Mucosa of descending colon (tissue), 3 donors: ENCODE measurements around the gene EPB41L4B. TPM values are rescaled to one million over a fixed set of nuclear protein-coding genes. Genes with fewer than 3 reads are reported as not detected.

ENCODE experiments used
- ATAC-seq: fragments of 200-7000 bp; cut with Tn5 transposase; one replicate; pipeline ENCODE4 v1.9.1; 2020; ENCODE audit warnings: mild to moderate bottlenecking, moderate library complexity
- DNase-seq, 3 donors: peaks; one replicate each; pipeline ENCODE4 v3.0.0-alpha.2; 2020
- H3K36me3 ChIP-seq: fragments of 200-600 bp; one replicate; pipeline ENCODE4 v1.8.0; 2021; ENCODE audit warnings: low read depth, mild to moderate bottlenecking
- H3K4me1 ChIP-seq: fragments of 200-600 bp; one replicate; pipeline ENCODE4 v1.8.0; 2021; ENCODE audit warnings: low read depth, mild to moderate bottlenecking
- H3K4me3 ChIP-seq: fragments of 200-600 bp; one replicate; pipeline ENCODE4 v1.8.0; 2021; ENCODE audit warnings: mild to moderate bottlenecking
- H3K9me3 ChIP-seq: fragments of 200-600 bp; one replicate; pipeline ENCODE4 v1.8.0; 2021; ENCODE audit warnings: mild to moderate bottlenecking
- intact Hi-C, 2 donors: fragments of 100-400 bp; cut with DNase I in 1 of 2; cut with micrococcal nuclease in 1 of 2; formaldehyde crosslinking; loops; one replicate each; pipeline versions ENCODE4 v1.11.0 to v1.11.1; 2022; cut with DNase I, micrococcal nuclease
- total RNA-seq, 3 donors: library from RNA; stranded (reverse); fragmentation: NEBNext Ultra II Directional in 2 of 3; extraction: Animal tissue kit (Norgen Biotek cat#: 25700) in 2 of 3; gene quantifications; one replicate each; pipeline versions ENCODE4 v1.2.1 to v1.2.4, GENCODE V29; 2021 to 2023
- TF ChIP-seq, protein P1 (sequence below): fragments of 200-600 bp; IDR thresholded peaks from one replicate; pipeline ENCODE4 v1.8.0; 2022; ENCODE audit warnings: antibody characterized with exemption, mild to moderate bottlenecking
- donor health status: DM: no; HTN: no; CAD: no; lungs with moderate emphysema.
- donor health status: DM: no; HTN: no; CAD: no.
- donor health status: DM: no; HTN: yes; CAD: no.

The EPB41L4B gene
- total RNA-seq, 3 donors from 2014 or later, result 56.3 to 163 (median 122) TPM

DNA sequence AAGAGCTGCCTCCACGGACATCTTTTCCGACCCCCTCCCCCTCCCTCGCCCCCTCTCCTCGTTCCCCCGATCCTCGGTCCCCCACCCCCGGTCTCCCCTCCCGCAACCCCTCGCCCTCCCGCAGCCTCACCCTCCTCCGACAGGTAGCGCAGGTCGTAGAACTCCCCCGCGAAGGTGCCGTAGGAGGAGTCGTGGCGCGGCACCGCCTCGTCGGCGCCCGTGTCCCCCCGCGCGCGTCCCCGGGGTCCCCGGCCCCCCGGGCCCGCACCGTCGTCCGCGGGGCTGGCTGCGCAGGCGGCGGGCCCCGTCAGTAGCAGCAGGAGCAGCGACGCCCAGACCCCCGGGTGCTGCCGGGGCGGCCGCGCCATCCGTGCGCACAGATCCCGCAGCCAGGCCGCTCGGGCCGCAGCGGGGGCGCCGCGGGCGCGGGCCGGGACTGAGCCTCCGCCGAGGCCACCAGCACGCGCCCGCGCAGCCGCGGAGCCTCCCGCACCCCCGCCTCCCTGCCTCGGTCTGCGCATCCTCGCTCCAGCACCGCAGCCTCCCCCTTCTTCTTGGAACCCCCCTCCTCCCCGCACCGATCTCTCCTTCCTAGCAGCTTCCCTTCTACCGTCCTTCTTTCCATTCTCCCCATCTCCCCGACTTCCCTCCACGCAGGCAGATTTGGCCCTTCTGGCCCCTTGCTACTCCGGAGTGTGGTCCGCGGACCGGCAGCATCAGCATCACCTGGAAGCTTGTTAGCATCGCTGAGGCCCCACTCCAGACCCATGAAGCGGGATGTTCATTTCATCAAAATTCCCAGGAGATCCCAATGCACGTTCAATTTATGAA is 153.9 kb downstream of the EPB41L4B start, which contains the start of gene FRRS1L:
Gene FRRS1L, minus strand, starts transcription at position 479 of the 831 bp plus-strand sequence. Its CDS starts 111 bp downstream, at position 368.
- Histone ChIP-seq H3K9me3 (no peaks in the 10 kb centered on the region), H3K4me3 (no peak within 1 kb of the TSS), H3K36me3 (no peaks in the 10 kb centered on the region), H3K4me1 (no peaks in the 10 kb centered on the region)
- TF ChIP-seq, protein P1, sequence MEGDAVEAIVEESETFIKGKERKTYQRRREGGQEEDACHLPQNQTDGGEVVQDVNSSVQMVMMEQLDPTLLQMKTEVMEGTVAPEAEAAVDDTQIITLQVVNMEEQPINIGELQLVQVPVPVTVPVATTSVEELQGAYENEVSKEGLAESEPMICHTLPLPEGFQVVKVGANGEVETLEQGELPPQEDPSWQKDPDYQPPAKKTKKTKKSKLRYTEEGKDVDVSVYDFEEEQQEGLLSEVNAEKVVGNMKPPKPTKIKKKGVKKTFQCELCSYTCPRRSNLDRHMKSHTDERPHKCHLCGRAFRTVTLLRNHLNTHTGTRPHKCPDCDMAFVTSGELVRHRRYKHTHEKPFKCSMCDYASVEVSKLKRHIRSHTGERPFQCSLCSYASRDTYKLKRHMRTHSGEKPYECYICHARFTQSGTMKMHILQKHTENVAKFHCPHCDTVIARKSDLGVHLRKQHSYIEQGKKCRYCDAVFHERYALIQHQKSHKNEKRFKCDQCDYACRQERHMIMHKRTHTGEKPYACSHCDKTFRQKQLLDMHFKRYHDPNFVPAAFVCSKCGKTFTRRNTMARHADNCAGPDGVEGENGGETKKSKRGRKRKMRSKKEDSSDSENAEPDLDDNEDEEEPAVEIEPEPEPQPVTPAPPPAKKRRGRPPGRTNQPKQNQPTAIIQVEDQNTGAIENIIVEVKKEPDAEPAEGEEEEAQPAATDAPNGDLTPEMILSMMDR, result no peak
- DNase-seq (no peak), ATAC-seq (no peak)
- intact Hi-C loops, result no loop called here

DNA sequence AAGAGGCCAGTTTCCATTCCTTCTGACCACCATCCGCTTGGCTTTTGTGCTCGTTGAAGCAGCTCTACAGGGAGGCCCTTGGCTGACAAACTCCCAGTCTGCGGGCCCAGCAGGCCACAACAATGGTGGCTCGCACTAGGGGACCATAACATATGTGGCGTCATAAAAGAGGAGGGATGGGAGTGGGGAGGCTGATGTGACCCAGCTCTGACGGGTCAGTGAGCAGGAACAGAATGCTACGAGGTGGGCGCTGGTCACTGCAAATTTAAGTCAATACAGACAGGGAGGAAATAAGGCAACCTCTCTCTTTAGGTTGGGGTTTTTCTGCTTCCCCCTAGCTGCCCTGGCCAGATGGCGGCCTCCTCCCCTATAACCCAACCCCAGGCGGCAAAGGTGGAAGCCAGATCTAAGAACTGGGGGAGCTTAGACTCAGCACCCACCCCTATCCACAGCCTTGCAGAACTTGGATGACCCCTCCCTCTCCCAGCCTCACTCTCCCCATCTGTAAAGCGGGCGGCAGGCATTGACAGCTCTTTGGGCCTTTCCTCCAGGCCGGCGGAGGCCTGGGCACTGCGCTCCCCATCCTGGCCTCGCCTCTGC is 154.6 kb downstream of the EPB41L4B start:
- no peaks in the 10 kb centered on the region for H3K36me3 ChIP-seq
- intact Hi-C loops, result no loop called here
- H3K4me3 ChIP-seq, result no peak overlapping the region
- H3K4me1 ChIP-seq, result no peaks in the 10 kb centered on the region
- ATAC-seq (no peak), DNase-seq (no peak)
- no peaks in the 10 kb centered on the region for H3K9me3 ChIP-seq
- TF ChIP-seq, protein P1, result no peak

DNA sequence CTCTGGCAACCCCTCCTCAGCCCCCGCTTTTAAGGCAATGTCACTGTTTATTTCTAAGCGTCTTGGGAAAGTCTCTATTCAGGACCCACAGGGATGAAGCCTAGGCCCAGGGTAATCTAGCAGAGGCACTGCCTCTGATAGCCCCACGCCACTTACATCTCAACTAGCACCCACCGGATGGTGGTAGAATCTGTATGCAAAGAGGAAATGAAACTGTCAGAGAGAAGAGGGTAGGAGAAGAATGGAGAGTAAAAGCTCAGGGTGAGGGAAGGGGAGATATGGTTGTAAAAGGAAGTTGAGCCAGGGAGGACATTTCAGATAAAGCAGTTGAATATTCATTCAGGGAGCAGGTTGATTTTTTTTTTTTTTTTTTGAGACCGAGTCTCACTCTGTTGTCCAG is 156.8 kb downstream of the EPB41L4B start:
- no peaks in the 10 kb centered on the region for H3K9me3 ChIP-seq
- TF ChIP-seq, protein P1, result no peak
- ATAC-seq, result no peak
- intact Hi-C loops, result no loop called here
- no peak for DNase-seq
- H3K4me1 ChIP-seq, result no peaks in the 10 kb centered on the region
- no peaks in the 10 kb centered on the region for H3K36me3 ChIP-seq
- no peak overlapping the region for H3K4me3 ChIP-seq

DNA sequence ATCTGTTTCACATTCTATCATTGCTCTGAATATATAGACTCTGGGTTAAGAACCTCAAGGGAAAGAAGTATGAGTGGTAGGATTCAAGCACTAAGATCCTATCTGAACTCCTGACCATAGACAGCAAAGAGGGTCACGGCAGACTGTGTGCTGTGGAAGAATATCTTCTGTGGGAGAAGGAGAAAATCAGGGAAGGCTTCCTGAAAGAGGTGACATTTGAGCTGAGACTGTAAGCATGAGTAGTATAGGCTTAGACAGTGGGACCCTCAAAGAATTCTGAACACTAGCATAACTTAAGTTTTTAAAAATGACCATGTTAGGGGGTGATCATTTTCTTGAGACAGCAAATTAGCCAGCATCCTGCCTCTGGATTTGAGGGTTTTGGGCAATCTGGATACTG is 157.7 kb downstream of the EPB41L4B start:
- TF ChIP-seq, protein P1, result no peak
- Histone ChIP-seq H3K4me1 (no peaks in the 10 kb centered on the region), H3K36me3 (no peaks in the 10 kb centered on the region), H3K9me3 (no peaks in the 10 kb centered on the region), H3K4me3 (no peak overlapping the region)
- DNase-seq, result no peak
- no peak for ATAC-seq
- intact Hi-C loops, result no loop called here

DNA sequence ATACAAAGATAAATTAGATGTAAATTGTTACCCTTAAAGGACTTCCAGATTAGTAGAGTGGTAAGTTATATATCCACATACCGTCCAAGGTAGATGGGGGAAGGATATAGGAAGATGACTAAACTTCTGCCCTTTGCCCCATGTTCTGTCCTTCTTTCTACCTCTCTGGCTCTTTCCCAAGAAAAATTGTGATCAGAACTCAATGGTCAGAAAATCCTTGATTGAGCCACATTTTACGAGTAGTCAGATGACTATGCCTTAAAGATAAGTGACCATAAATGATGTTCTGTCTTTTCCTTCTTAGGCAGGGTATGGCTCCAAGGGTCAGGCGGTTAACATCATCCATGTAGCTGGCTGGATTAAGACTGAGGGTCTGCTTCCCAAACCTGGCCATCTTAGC is 158.2 kb downstream of the EPB41L4B start:
- H3K9me3 ChIP-seq, result no peaks in the 10 kb centered on the region
- no peak for DNase-seq
- TF ChIP-seq, protein P1, result no peak
- H3K4me3 ChIP-seq, result no peak overlapping the region
- no peaks in the 10 kb centered on the region for H3K4me1 ChIP-seq
- ATAC-seq, result peak; percentile 92
- no peaks in the 10 kb centered on the region for H3K36me3 ChIP-seq
- intact Hi-C loops, result no loop called here
